ENCODE data around the gene SCN5A. TPM values are rescaled to one million over a fixed set of nuclear protein-coding genes. Genes with fewer than 3 reads are reported as not detected.

Gene SCN5A
- polyA plus RNA-seq, 3 donors from 2014 or later: not detected

GRCh38 chr3:38653685-38654537 lies 4.4 kb upstream of the SCN5A start:
- Mint-ChIP-seq H3K27me3 (ENCODE audit: low read depth in 3 of 3) (peaks cover 2 to 8% (median 7%) of the 10 kb centered on the region in 3 donors), H3K27ac (no peak overlapping the region), H3K4me3 (no peak overlapping the region), H3K9me3 (no peaks in the 10 kb centered on the region), H3K4me1 (peaks cover 0 to 2% of the 10 kb centered on the region in 2 donors), H3K36me3 (no peaks in the 10 kb centered on the region)
- no peak for DNase-seq

DNA sequence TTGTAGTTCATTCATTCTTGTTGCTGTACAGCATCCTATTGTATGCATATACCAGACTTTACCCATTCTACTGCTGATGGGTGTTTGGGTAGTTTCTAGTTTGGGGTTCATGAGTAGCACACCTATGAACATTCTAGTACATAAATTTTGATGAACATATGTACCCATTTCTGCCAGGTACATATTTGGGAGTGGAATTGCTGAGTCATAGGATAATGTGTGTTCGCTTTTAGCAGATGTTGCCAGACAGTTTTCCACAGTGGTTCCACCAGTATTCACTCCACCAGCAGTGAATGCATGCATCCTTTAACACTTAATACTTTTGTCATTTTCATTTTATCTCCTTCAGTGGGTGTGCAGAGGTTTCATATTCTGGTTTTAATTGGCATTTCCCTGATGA lies 3.4 kb upstream of the SCN5A start:
- no peak overlapping the region for H3K27ac Mint-ChIP-seq
- DNase-seq: no peak
- H3K4me1 Mint-ChIP-seq: peaks cover 6 to 7% of the 10 kb centered on the region in 2 donors
- no peaks in the 10 kb centered on the region for H3K9me3 Mint-ChIP-seq
- H3K4me3 Mint-ChIP-seq: no peak overlapping the region
- peaks cover 4 to 11% (median 8%) of the 10 kb centered on the region in 3 donors for H3K27me3 Mint-ChIP-seq (ENCODE audit: low read depth in 3 of 3)
- no peaks in the 10 kb centered on the region for H3K36me3 Mint-ChIP-seq

DNA sequence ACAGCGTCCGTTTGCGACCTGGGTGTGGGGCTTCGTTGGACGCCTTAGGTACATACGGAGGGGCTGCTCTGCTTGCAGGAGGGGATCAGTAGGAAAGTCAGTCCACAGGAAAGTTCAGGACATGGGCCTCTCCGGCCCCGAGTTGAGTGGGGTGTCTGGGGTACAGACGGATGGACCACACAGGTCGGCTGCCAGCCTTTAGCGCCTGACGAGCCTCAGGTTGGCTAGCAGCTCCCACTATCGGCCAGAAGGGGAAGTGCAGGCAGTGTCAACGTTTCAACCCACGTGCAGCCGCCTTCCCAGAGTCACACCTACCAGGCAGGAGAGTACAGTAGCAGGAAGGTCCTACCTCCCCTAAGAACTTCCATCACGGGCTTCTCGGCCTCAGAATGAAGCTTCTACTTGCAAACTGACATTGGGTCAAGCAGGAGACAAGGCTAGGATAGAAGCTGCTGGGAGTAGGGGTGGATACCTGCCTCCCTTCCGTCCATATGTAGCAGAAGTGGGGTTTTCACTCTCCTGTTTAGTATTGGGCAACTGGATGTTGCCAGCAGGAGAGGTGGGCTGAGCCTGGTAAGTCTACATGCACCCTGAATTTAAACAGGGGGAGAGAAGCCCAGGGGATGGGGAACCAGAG lies 1.8 kb upstream of the SCN5A start:
- Mint-ChIP-seq H3K9me3 (no peaks in the 10 kb centered on the region), H3K27me3 (ENCODE audit: low read depth in 3 of 3) (peaks cover 2 to 11% (median 4%) of the 10 kb centered on the region in 3 donors), H3K4me3 (peak overlapping the region in 2 of 5 donors; percentile 25 to 60), H3K36me3 (no peaks in the 10 kb centered on the region), H3K4me1 (peaks cover 6 to 8% of the 10 kb centered on the region in 2 donors), H3K27ac (no peak overlapping the region)
- DNase-seq: peak; percentile 48 to 51 (median 49)

DNA sequence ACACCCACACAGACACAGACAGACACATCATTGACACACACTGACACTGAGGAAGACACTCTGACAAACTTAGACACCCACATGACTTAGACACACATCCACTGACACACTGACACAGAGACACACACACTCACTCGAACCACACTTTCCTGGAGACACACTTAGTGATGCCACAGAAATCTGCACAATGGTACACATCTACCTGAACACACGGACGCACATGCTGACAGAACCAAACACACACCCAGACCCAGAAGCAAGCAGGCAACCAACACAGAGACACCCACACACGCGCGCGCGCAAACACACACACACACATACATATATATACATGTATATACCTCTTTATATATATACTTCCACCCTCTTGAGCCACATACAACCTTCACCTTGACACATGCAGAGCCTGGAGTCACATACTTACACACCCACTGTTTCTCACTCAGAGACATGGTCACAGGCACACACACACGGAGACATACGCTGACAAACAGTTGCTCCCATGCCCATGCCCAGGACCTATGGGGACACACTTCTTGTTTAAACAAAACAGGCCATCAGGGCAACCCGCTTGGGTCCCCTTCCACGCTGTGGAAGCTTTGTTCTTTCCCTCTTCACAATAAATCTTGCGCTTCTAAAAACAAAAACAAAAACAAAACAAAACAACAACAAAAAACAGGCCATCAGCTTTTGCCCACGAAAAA lies 913 bp upstream of the SCN5A start:
- H3K4me3 Mint-ChIP-seq: no peak overlapping the region
- no peaks in the 10 kb centered on the region for H3K9me3 Mint-ChIP-seq
- DNase-seq: no peak
- no peaks in the 10 kb centered on the region for H3K36me3 Mint-ChIP-seq
- H3K27ac Mint-ChIP-seq: no peak overlapping the region
- H3K27me3 Mint-ChIP-seq (ENCODE audit: low read depth in 3 of 3): peaks cover 2 to 11% (median 4%) of the 10 kb centered on the region in 3 donors
- H3K4me1 Mint-ChIP-seq: peaks cover 6 to 8% of the 10 kb centered on the region in 2 donors

- Mint-ChIP-seq H3K4me1 (peaks cover 6 to 8% of the 10 kb centered on the region in 2 donors), H3K4me3 (peak overlapping the region; percentile 39 to 86 (median 71)), H3K9me3 (no peaks in the 10 kb centered on the region), H3K27me3 (ENCODE audit: low read depth in 3 of 3) (peaks cover 2 to 14% (median 7%) of the 10 kb centered on the region in 3 donors), H3K27ac (no peak overlapping the region), H3K36me3 (no peaks in the 10 kb centered on the region)
- no peak for DNase-seq
Observed at GRCh38 chr3:38648659-38649499, 608 bp downstream of the SCN5A start.

- peaks cover 2 to 13% (median 7%) of the 10 kb centered on the region in 3 donors for H3K27me3 Mint-ChIP-seq (ENCODE audit: low read depth in 3 of 3)
- H3K9me3 Mint-ChIP-seq: no peaks in the 10 kb centered on the region
- H3K4me3 Mint-ChIP-seq: peak overlapping the region in 4 of 5 donors; percentile 39 to 86 (median 72)
- no peak for DNase-seq
- no peaks in the 10 kb centered on the region for H3K36me3 Mint-ChIP-seq
- H3K27ac Mint-ChIP-seq: no peak overlapping the region
- peaks cover 6 to 8% of the 10 kb centered on the region in 2 donors for H3K4me1 Mint-ChIP-seq
Observed at GRCh38 chr3:38648024-38648658, 1.3 kb downstream of the SCN5A start.

DNA sequence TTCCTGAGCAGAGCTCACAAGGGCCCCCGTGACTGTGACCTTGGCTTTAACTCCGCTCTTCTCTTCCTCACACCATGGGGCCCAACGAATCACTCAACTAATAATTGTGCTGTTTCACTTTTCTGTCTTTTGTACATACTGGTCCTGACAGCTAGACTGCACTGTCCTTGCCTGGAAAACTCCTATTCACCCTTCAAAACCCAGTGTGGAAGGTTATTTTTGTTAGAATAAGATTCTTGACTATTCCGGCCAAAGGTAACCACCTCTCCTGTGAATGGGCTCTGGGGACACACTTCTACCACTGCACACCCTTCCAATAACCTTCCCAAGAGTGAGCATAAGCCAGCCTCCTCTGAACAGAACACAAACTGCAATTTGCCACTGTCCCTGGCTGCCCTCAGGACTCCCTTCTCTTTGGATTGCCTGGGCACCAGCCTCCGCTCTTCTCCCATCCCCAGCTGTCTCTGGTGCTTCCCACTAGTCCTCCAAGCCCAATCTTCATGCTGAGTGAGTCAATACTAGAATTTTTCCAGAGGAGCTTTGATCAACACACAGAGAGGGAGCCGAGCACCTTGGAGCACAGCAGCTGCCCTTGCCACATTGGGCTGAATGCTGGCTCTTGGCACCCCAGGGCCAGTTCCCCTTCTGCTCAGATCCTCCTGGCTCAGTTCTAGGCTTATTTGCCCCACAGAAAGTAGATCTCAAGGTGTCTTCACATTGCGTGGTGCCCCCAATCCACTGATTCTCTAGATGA lies 2.1 kb downstream of the SCN5A start:
- Mint-ChIP-seq H3K4me1 (peaks cover 6 to 8% of the 10 kb centered on the region in 2 donors), H3K27ac (no peak overlapping the region), H3K27me3 (ENCODE audit: low read depth in 3 of 3) (peaks cover 2 to 9% (median 7%) of the 10 kb centered on the region in 3 donors), H3K9me3 (no peaks in the 10 kb centered on the region), H3K4me3 (no peak overlapping the region), H3K36me3 (no peaks in the 10 kb centered on the region)
- no peak for DNase-seq

DNA sequence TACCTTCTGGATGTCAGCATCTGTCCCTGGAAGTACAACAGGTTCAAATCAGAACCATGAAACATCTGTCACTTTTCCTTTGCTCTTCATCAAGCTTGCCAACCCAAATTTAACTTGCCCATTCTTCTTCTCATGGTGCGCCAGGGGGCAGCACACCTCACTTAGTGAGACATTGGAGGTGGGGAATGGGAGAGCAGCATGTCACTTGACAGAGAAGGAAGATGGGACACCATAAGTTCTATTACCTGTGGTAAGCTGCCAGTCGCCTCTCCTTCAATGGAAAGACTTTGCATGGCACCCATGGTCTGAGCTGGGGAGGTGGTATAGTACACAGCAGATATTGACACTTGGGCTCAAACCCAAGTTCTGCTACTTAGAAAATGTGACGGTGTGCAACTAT lies 2.9 kb downstream of the SCN5A start:
- H3K9me3 Mint-ChIP-seq: no peaks in the 10 kb centered on the region
- no peak for DNase-seq
- H3K27ac Mint-ChIP-seq: no peak overlapping the region
- peaks cover 0 to 7% (median 6%) of the 10 kb centered on the region in 3 donors for H3K27me3 Mint-ChIP-seq (ENCODE audit: low read depth in 3 of 3)
- no peaks in the 10 kb centered on the region for H3K36me3 Mint-ChIP-seq
- H3K4me1 Mint-ChIP-seq: peaks cover 6 to 8% of the 10 kb centered on the region in 2 donors
- no peak overlapping the region for H3K4me3 Mint-ChIP-seq

GRCh38 chr3:38646062-38646461 lies 3.4 kb downstream of the SCN5A start:
- Mint-ChIP-seq H3K4me1 (peaks cover 6% of the 10 kb centered on the region in 2 donors), H3K9me3 (no peaks in the 10 kb centered on the region), H3K4me3 (no peak overlapping the region), H3K27me3 (ENCODE audit: low read depth in 3 of 3) (peaks cover 0 to 7% (median 6%) of the 10 kb centered on the region in 3 donors), H3K27ac (no peak overlapping the region), H3K36me3 (no peaks in the 10 kb centered on the region)
- DNase-seq: no peak

GRCh38 chr3:38645601-38646000 lies 3.9 kb downstream of the SCN5A start:
- Mint-ChIP-seq H3K9me3 (no peaks in the 10 kb centered on the region), H3K36me3 (no peaks in the 10 kb centered on the region), H3K4me1 (peaks cover 5 to 6% of the 10 kb centered on the region in 2 donors), H3K4me3 (no peak overlapping the region), H3K27ac (no peak overlapping the region), H3K27me3 (ENCODE audit: low read depth in 3 of 3) (peaks cover 0 to 7% (median 6%) of the 10 kb centered on the region in 3 donors)
- no peak for DNase-seq

DNA sequence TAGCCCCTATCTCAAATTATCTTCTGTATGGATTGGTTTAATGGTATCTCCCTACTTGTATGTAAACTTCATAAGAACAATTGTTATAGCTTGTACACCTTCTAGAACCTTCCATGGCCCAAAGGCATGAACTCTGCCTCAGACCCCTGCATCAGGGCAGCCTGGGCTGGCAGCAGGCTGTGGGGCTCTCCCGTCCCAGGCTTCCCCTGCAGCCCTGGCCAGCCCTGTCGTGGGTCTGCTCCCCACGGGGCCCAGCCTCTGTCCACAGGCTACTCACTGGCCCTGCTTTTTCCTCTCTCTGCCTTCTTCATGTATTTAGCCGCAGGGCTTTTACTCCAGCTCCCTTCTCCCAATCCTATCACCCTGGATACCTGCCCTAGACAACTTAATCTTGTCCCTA lies 4.4 kb downstream of the SCN5A start:
- H3K27ac Mint-ChIP-seq: no peak overlapping the region
- H3K4me1 Mint-ChIP-seq: peaks cover 5 to 6% of the 10 kb centered on the region in 2 donors
- H3K36me3 Mint-ChIP-seq: no peaks in the 10 kb centered on the region

GRCh38 chr3:38644662-38645053 lies 4.8 kb downstream of the SCN5A start:
- no peak for DNase-seq
- Mint-ChIP-seq H3K27ac (no peak overlapping the region), H3K36me3 (no peaks in the 10 kb centered on the region), H3K27me3 (ENCODE audit: low read depth in 3 of 3) (peaks cover 0 to 11% (median 6%) of the 10 kb centered on the region in 3 donors), H3K9me3 (no peaks in the 10 kb centered on the region), H3K4me3 (no peak overlapping the region), H3K4me1 (peaks cover 5 to 6% of the 10 kb centered on the region in 2 donors)

More for the DNA sequence above, 4.4 kb downstream of the SCN5A start:
- DNase-seq: no peak
- no peaks in the 10 kb centered on the region for H3K9me3 Mint-ChIP-seq
- peaks cover 0 to 7% (median 6%) of the 10 kb centered on the region in 3 donors for H3K27me3 Mint-ChIP-seq (ENCODE audit: low read depth in 3 of 3)
- no peak overlapping the region for H3K4me3 Mint-ChIP-seq

Data from immature natural killer cell (primary cell).